HEK293 (cell line): ENCODE data around the gene HGFAC.

Experiments
- CTCF ChIA-PET: fragments of 350-600 bp; formaldehyde crosslinking; extraction: SDS; loops from one replicate; lab custom pipeline; 2021; ENCODE audit warnings: antibody characterized with exemption; lab: Yijun Ruan, JAX
- POLR2A ChIA-PET: fragments of 300-600 bp; formaldehyde crosslinking; extraction: SDS; loops from one replicate; lab custom pipeline; 2020; ENCODE audit warnings: antibody characterized with exemption, inconsistent platforms; lab: Yijun Ruan, JAX
- H3K27ac ChIP-seq: fragments of 200-500 bp; sonication (Bioruptor generic); 2 replicates; pipeline ENCODE4 v1.5.1; 2014; ENCODE audit warnings: low read depth, low read length, control low read depth, inconsistent platforms; ENCODE audit errors: extremely low read depth
- H3K36me3 ChIP-seq, 2 experiments: fragments of 200-500 bp in 1 of 2; sonication (Bioruptor generic) in 1 of 2; 1 replicate in 1 of 2; 2 replicates in 1 of 2; pipeline ENCODE4 v1.5.1; 2014 to 2017; ENCODE audit warnings: inconsistent platforms in 2 of 2, low read length in 2 of 2; ENCODE audit not compliant: control insufficient read depth in 2 of 2, insufficient read depth in 1 of 2
- H3K4me1 ChIP-seq: fragments of 200-500 bp; sonication (Bioruptor generic); 2 replicates; pipeline ENCODE4 v1.5.1; 2014; ENCODE audit warnings: mild to moderate bottlenecking, low read length, inconsistent platforms; ENCODE audit not compliant: control insufficient read depth, insufficient read depth
- H3K4me3 ChIP-seq: 2 replicates; pipeline ENCODE4 v1.5.1; 2011; ENCODE audit warnings: low read depth, mild to moderate bottlenecking, control low read depth, low read length, moderate library complexity
- H3K9me3 ChIP-seq: fragments of 200-500 bp; sonication (Bioruptor generic); 2 replicates; pipeline ENCODE4 v1.5.1; 2014; ENCODE audit warnings: low read depth, low read length, inconsistent platforms; ENCODE audit not compliant: control insufficient read depth, insufficient read depth
- KLF17 ChIP-seq: fragments of 450-650 bp; formaldehyde crosslinking; IDR thresholded peaks from 2 replicates; pipeline ENCODE4 v1.5.1; 2016; ENCODE audit warnings: missing biosample characterization, missing genetic modification characterization
- PRDM2 ChIP-seq: fragments of 450-650 bp; formaldehyde crosslinking; IDR thresholded peaks from 2 replicates; pipeline ENCODE4 v1.5.1; 2016; ENCODE audit warnings: missing biosample characterization, missing genetic modification characterization, borderline replicate concordance
- SP7 ChIP-seq: fragments of 450-650 bp; formaldehyde crosslinking; IDR thresholded peaks from 2 replicates; pipeline ENCODE4 v1.5.1; 2016; ENCODE audit warnings: missing biosample characterization, missing genetic modification characterization
- ZBTB6 ChIP-seq: fragments of 450-650 bp; formaldehyde crosslinking; IDR thresholded peaks from 2 replicates; pipeline ENCODE4 v1.5.1; 2017; ENCODE audit warnings: missing biosample characterization, missing genetic modification characterization
- ZIC2 ChIP-seq: fragments of 450-650 bp; formaldehyde crosslinking; IDR thresholded peaks from 2 replicates; pipeline ENCODE4 v1.5.1; 2016; ENCODE audit warnings: missing biosample characterization, missing genetic modification characterization
- ZNF10 ChIP-seq: fragments of 450-650 bp; formaldehyde crosslinking; IDR thresholded peaks from 2 replicates; pipeline ENCODE4 v1.5.1; 2017; ENCODE audit warnings: missing biosample characterization, missing genetic modification characterization
- ZNF2 ChIP-seq: fragments of 450-650 bp; formaldehyde crosslinking; IDR thresholded peaks from 2 replicates; pipeline ENCODE4 v1.5.1; 2016; ENCODE audit warnings: missing biosample characterization, missing genetic modification characterization
- ZNF26 ChIP-seq: fragments of 450-650 bp; formaldehyde crosslinking; IDR thresholded peaks from 2 replicates; pipeline ENCODE4 v1.5.1; 2016; ENCODE audit warnings: missing biosample characterization, missing genetic modification characterization
- ZNF280D ChIP-seq: fragments of 450-650 bp; formaldehyde crosslinking; IDR thresholded peaks from 2 replicates; pipeline ENCODE4 v1.5.1; 2016; ENCODE audit warnings: missing biosample characterization, missing genetic modification characterization
- ZNF341 ChIP-seq: fragments of 450-650 bp; formaldehyde crosslinking; IDR thresholded peaks from 2 replicates; pipeline ENCODE4; 2016; ENCODE audit warnings: low read depth, missing biosample characterization, missing genetic modification characterization
- ZNF501 ChIP-seq: fragments of 450-650 bp; formaldehyde crosslinking; IDR thresholded peaks from 2 replicates; pipeline ENCODE4 v1.5.1; 2016; ENCODE audit warnings: missing biosample characterization, missing genetic modification characterization
- ZNF580 ChIP-seq: fragments of 450-650 bp; formaldehyde crosslinking; IDR thresholded peaks from 2 replicates; pipeline ENCODE4 v1.5.1; 2016; ENCODE audit warnings: missing biosample characterization, missing genetic modification characterization
- ZNF639 ChIP-seq: fragments of 450-650 bp; formaldehyde crosslinking; IDR thresholded peaks from 2 replicates; pipeline ENCODE4 v1.5.1; 2016; ENCODE audit warnings: missing biosample characterization, missing genetic modification characterization
- ZNF707 ChIP-seq: fragments of 450-650 bp; formaldehyde crosslinking; IDR thresholded peaks from 2 replicates; pipeline ENCODE4 v1.5.1; 2016; ENCODE audit warnings: missing biosample characterization, missing genetic modification characterization
- ZNF747 ChIP-seq: fragments of 450-650 bp; formaldehyde crosslinking; IDR thresholded peaks from 2 replicates; pipeline ENCODE4 v1.5.1; 2016; ENCODE audit warnings: missing biosample characterization, missing genetic modification characterization
- ZNF830 ChIP-seq: fragments of 450-650 bp; IDR thresholded peaks from 2 replicates; pipeline ENCODE4 v1.5.0; 2018; ENCODE audit warnings: missing biosample characterization, missing genetic modification characterization, low read depth, mild to moderate bottlenecking, moderate library complexity
- ZSCAN30 ChIP-seq: fragments of 450-650 bp; IDR thresholded peaks from 2 replicates; pipeline ENCODE4 v1.5.1; 2018; ENCODE audit warnings: missing biosample characterization, mild to moderate bottlenecking, missing genetic modification characterization, moderate library complexity

HGFAC gene

GRCh38 chr4:3422241-3422801 is 19.4 kb upstream of the HGFAC start (continued):
- TF ChIP-seq ZNF26 (tag by site-specific recombination) = no peak

- no peak overlapping the region for H3K27ac ChIP-seq
- H3K4me1 ChIP-seq = no peaks in the 10 kb centered on the region
- no peak overlapping the region for H3K4me3 ChIP-seq
- ChIA-PET POLR2A (no interaction called here), CTCF (interaction anchor here (0.8 kb wide), 1 partner anchor 53 kb away, joined by 3 read pairs; no protein-coding TSS in a partner anchor)
- H3K9me3 ChIP-seq = no peaks in the 10 kb centered on the region
- TF ChIP-seq ZNF501 (tag by site-specific recombination) = no peak
- no peak for TF ChIP-seq ZNF10 (tag by site-specific recombination)
- TF ChIP-seq ZIC2 (tag by site-specific recombination) = peak; percentile 55
- peaks cover 0 to 3% of the 10 kb centered on the region in 2 experiments; a peak in 1 of 3 replicates for H3K36me3 ChIP-seq
Observed at GRCh38 chr4:3422808-3423297, 18.9 kb upstream of the HGFAC start.

GRCh38 chr4:3423406-3423805 is 18.4 kb upstream of the HGFAC start:
- H3K9me3 ChIP-seq = no peaks in the 10 kb centered on the region
- H3K4me3 ChIP-seq = no peak overlapping the region
- CTCF ChIA-PET = no interaction called here
- peaks cover 0 to 3% of the 10 kb centered on the region in 2 experiments; a peak in 1 of 3 replicates for H3K36me3 ChIP-seq
- POLR2A ChIA-PET = no interaction called here
- no peak overlapping the region for H3K27ac ChIP-seq
- TF ChIP-seq ZBTB6 (tag by site-specific recombination) (no peak), ZNF830 (no peak), SP7 (tag by site-specific recombination) (no peak), ZSCAN30 (tag by site-specific recombination) (no peak), ZNF580 (tag by site-specific recombination) (no peak), PRDM2 (tag by site-specific recombination) (no peak), ZIC2 (tag by site-specific recombination) (no peak), ZNF280D (tag by site-specific recombination) (no peak), ZNF747 (tag by site-specific recombination) (no peak), KLF17 (tag by site-specific recombination) (no peak), ZNF707 (no peak), ZNF2 (tag by site-specific recombination) (no peak), ZNF639 (tag by site-specific recombination) (no peak), ZNF341 (tag by site-specific recombination) (no peak)
- H3K4me1 ChIP-seq = no peaks in the 10 kb centered on the region
